Neural crest cell (in vitro differentiated cells): Measurements from ENCODE around the gene SLC26A6. TPM values are rescaled to one million over a fixed set of nuclear protein-coding genes. Genes with fewer than 3 reads are reported as not detected.

ENCODE experiments used
- DNase-seq: peaks from one replicate; pipeline ENCODE4 v3.0.0; 2021; ENCODE audit warnings: low read depth, mixed read lengths, low spot score
- H3K27ac Mint-ChIP-seq: one replicate; pipeline ENCODE4 v1.8.0; 2021; ENCODE audit warnings: mild to moderate bottlenecking, mixed read lengths; ENCODE audit not compliant: unreplicated experiment
- H3K27me3 Mint-ChIP-seq: 2 replicates; pipeline ENCODE4 v1.8.0; 2021; ENCODE audit warnings: low read depth, mild to moderate bottlenecking, mixed read lengths
- H3K36me3 Mint-ChIP-seq: 2 replicates; pipeline ENCODE4 v1.8.0; 2021; ENCODE audit warnings: low read depth, mild to moderate bottlenecking, mixed read lengths
- H3K4me1 Mint-ChIP-seq: 2 replicates; pipeline ENCODE4 v1.8.0; 2021; ENCODE audit warnings: mixed read lengths
- H3K4me3 Mint-ChIP-seq: one replicate; pipeline ENCODE4 v1.8.0; 2021; ENCODE audit warnings: mild to moderate bottlenecking, mixed read lengths
- H3K9me3 Mint-ChIP-seq: 2 replicates; pipeline ENCODE4 v1.8.0; 2021; ENCODE audit warnings: mixed read lengths
- total RNA-seq: library from RNA; stranded (reverse); gene quantifications from 2 replicates; pipeline ENCODE4 v1.2.1, GENCODE V29; 2021
- TF ChIP-seq, protein P1 (sequence below): fragments of 200-600 bp; sonication (generic); conservative IDR thresholded peaks from 2 replicates; pipeline ENCODE4 v1.5.0; 2021; ENCODE audit warnings: antibody characterized with exemption, mild to moderate bottlenecking

The SLC26A6 gene
- total RNA-seq, 1 donor from 2014 or later = 57.4 TPM

DNA sequence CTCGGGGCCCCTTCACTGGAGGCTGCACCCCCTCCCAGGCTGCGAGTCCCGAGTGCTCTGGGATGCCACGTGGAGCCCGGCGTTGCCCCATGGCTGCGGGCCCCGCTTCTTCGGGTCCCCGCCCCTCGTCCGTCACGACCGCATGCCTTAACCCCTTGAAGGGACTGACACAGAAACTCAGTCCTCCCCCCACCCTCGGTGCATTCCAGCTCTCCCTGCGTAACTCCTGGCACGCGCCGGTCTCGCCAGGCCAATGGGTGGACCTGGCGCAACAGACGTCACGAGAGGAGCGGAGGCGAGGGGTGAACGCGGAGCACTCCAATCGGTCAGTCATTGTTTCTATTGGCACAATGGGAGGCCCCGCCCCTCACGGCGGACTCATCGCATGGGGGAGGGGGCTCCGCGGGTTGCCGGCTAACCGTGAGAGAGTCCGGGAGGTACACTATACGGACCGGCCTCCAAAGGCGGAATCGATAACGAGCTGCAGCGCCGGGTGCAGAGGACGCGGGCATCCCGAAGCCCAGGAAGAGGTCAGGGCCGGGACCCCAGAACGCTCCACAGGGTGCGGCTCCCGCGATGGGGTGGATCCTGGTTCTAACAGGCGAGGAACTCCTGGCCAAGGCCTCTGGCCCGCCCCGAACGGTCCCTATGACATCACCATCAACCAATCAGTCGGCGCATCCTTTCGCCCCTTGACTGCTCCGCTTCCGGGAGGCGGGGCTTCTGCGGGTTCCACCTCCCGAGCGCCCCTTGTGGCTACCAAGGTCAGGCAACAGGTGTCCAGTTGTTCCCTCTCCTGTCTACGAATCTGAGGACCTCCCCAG lies 28.4 kb upstream of the SLC26A6 start:
- peak overlapping the region; percentile 100 for H3K27ac Mint-ChIP-seq
- H3K36me3 Mint-ChIP-seq = peaks cover 21% of the 10 kb centered on the region
- peaks cover 2% of the 10 kb centered on the region for H3K9me3 Mint-ChIP-seq
- TF ChIP-seq, protein P1, sequence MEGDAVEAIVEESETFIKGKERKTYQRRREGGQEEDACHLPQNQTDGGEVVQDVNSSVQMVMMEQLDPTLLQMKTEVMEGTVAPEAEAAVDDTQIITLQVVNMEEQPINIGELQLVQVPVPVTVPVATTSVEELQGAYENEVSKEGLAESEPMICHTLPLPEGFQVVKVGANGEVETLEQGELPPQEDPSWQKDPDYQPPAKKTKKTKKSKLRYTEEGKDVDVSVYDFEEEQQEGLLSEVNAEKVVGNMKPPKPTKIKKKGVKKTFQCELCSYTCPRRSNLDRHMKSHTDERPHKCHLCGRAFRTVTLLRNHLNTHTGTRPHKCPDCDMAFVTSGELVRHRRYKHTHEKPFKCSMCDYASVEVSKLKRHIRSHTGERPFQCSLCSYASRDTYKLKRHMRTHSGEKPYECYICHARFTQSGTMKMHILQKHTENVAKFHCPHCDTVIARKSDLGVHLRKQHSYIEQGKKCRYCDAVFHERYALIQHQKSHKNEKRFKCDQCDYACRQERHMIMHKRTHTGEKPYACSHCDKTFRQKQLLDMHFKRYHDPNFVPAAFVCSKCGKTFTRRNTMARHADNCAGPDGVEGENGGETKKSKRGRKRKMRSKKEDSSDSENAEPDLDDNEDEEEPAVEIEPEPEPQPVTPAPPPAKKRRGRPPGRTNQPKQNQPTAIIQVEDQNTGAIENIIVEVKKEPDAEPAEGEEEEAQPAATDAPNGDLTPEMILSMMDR = peak; percentile 91
- H3K27me3 Mint-ChIP-seq = peaks cover 7% of the 10 kb centered on the region
- H3K4me1 Mint-ChIP-seq = peaks cover 25% of the 10 kb centered on the region
- peak; percentile 96 for DNase-seq
- H3K4me3 Mint-ChIP-seq = peak overlapping the region; percentile 100

DNA sequence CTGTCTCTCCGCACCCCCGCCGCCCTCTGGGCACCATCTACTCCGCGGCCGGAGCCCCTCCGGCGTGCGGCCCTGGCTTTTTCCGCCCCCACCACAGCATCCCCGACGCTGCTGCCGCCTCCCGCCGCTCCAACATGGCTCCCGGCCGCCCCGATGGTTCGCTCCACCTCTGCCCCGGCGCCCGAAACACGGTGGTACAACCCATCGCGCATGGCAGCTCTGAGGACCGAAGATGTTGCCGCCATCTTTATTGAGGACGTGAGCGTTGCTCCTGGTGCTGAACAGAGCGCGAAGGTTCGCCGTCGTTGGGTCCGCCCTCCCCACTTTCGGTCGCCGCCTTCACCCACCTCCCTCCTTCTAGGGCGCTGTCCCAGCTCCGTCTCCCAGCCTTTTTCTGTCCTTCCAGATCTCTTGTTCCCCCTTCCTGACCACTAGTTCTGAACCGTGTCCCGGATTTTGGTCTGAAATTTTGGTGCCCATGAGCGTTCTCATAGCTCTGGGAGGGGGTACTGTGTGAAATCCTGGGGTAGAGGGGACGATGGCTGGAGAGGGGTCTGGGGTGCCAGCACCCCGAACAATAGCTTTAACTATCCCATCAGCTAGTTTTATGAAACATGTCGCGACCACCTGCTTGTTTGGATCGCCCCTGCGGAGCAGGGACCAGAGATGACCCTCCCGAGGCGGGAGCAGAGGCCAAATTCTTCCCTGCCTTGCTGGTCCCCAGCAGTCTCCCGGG lies 27.7 kb upstream of the SLC26A6 start, which contains the start of gene CELSR3:
Gene CELSR3 (minus strand): TSS at position 134 of the 736 bp plus-strand sequence. CDS start 252 bp downstream, outside the sequence.
- H3K4me1 Mint-ChIP-seq = peaks cover 26% of the 10 kb centered on the region
- H3K4me3 Mint-ChIP-seq = peak within 1 kb of the TSS; percentile 100
- TF ChIP-seq, protein P1 = no peak
- H3K27ac Mint-ChIP-seq = peak within 1 kb of the TSS; percentile 100
- H3K9me3 Mint-ChIP-seq = peaks cover 2% of the 10 kb centered on the region
- peak; percentile 85 for DNase-seq
- H3K27me3 Mint-ChIP-seq = peaks cover 7% of the 10 kb centered on the region
- peaks cover 24% of the 10 kb centered on the region for H3K36me3 Mint-ChIP-seq

DNA sequence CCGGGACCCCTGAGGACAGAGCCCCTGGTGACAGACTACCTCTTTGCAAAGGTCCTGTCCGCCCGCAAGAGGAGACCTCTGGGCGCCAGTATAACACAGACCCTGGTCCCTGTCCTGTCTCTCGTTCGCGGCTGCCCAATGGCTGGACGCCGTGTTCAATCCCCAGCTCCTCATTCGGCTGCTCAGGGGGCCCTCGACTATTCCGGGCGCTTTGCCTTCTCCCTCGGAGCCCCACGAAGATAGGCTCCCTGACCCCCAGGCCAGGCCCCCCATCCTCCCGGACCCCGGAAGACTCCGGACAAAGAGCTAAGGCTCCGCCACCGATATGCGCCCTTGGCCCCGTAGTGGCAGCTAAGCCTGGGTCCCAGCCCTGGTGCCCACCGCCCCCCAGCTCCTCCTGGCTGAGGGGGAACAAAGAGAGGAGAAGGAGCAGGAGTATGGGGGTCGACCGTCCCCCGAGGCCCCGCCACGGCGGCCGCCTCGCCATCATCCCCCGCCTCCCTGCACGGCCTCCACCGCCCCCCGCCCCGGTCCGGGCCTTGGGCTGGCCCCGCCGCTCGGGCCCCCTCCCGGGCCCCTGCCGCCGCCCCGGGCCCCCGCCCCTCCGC lies 27.0 kb upstream of the SLC26A6 start:
- H3K4me1 Mint-ChIP-seq = peaks cover 31% of the 10 kb centered on the region
- H3K4me3 Mint-ChIP-seq = peak overlapping the region; percentile 88
- peak; percentile 16 for DNase-seq
- no peak overlapping the region for H3K27ac Mint-ChIP-seq
- peaks cover 26% of the 10 kb centered on the region for H3K36me3 Mint-ChIP-seq
- H3K9me3 Mint-ChIP-seq = peaks cover 2% of the 10 kb centered on the region
- peaks cover 7% of the 10 kb centered on the region for H3K27me3 Mint-ChIP-seq
- TF ChIP-seq, protein P1 = no peak

DNA sequence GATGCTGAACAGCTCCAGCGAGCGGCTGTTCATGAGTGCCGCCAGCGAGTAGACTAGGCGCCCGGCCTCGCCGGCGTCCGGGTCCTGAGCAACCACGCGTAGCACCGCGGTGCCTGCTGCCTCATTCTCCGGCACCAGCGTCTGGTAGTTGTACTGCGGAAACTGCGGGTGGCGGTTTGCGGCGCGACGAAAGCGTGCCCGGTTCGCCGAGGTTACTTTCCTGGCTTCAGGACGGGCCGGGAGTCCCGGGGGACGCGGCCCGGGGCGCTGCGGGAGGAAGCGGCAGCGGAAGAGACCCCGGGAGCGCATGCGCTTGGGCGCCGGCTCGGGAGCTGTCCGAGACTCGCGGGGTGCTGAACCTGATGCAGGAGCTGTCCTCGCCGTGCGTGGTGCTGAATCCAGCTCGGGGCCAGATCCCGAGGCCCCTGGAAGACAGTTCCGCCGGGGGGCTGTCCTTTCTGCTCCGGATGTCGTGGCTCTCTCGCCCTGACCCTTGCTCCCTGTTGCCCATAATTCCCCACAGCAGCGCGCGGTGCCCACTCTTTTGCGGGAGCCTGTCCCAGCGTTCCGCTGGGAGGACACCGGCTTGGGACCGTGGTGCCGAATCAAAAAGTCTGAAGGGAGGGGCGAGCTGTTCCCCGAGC lies 26.4 kb upstream of the SLC26A6 start:
- peaks cover 31% of the 10 kb centered on the region for H3K4me1 Mint-ChIP-seq
- DNase-seq = peak; percentile 92
- TF ChIP-seq, protein P1 = no peak
- H3K9me3 Mint-ChIP-seq = peaks cover 2% of the 10 kb centered on the region
- peaks cover 26% of the 10 kb centered on the region for H3K36me3 Mint-ChIP-seq
- H3K4me3 Mint-ChIP-seq = peak overlapping the region; percentile 88
- no peak overlapping the region for H3K27ac Mint-ChIP-seq
- peaks cover 7% of the 10 kb centered on the region for H3K27me3 Mint-ChIP-seq
